Umbilical cord (tissue), 2 donors: ENCODE data around the gene DDX5. TPM values are rescaled to one million over a fixed set of nuclear protein-coding genes. Genes with fewer than 3 reads are reported as not detected.
"Not testable (repeated sequence)": the region's sequence is repeated elsewhere in the genome, so short reads cannot be mapped to it uniquely, and the experiment has no call there.

Source experiments
- DNase-seq: peaks from one replicate; pipeline ENCODE4 v3.0.0-alpha.2; 2015; ENCODE audit warnings: low spot score
- total RNA-seq: library from RNA; depleted of rRNA; stranded (reverse); fragments of >200 nt; gene quantifications from one replicate; pipeline ENCODE4 v1.2.3, GENCODE V29; 2014; ENCODE audit warnings: low replicate concordance; ENCODE audit not compliant: insufficient read depth

DDX5 gene
- total RNA-seq, 1 donor from 2014 or later, result 526 TPM

DNA sequence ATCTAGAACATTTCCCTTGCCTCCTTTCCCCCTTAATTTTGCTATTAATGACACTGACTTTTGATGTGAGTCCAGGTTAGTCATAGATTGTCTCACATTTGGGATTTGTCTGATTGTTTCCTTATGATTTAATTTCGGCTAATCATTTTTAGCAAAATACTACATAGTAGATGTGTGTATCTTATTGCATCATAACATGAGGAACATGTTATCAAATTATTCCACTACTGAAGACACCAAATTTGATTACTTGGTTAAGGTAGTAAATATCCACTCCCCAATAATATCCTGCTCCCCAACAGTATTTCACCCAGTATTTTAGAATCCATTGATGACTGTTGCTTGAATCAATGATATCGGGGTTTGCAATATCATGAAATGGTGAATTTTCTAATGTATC, 12.0 kb downstream of the DDX5 start:
- no peak for DNase-seq

DNA sequence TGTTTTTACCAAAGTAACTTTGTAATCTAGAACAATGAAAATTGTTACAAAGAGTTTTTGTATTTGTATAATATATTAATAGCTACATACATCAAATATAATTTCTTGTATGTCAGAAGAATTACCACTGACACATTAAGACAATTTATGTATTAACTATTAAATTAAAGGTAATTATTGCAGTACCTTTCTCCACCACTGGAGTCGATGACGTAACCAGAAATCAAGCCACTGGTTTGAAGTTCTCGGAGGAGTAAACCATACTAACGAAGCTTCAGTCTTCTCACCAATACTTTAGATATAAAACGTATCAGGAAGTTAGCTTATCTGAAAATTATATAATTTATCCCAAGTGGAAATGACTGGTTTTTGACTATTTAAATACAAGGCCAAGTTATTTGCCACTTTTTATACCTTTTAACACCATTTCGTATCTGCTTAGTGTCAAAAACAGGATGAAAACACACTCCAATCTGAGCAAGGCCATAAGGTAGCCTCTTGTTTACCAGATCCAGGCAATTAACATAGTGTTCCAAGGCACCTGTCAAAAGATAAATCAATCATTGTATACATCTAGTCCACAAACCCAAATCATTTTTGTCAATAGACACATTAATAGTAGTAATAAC, 13.5 kb downstream of the DDX5 start:
- DNase-seq, result no peak

- DNase-seq, result no peak
Observed at GRCh38 chr17:64491994-64492393, 14.1 kb downstream of the DDX5 start.

DNA sequence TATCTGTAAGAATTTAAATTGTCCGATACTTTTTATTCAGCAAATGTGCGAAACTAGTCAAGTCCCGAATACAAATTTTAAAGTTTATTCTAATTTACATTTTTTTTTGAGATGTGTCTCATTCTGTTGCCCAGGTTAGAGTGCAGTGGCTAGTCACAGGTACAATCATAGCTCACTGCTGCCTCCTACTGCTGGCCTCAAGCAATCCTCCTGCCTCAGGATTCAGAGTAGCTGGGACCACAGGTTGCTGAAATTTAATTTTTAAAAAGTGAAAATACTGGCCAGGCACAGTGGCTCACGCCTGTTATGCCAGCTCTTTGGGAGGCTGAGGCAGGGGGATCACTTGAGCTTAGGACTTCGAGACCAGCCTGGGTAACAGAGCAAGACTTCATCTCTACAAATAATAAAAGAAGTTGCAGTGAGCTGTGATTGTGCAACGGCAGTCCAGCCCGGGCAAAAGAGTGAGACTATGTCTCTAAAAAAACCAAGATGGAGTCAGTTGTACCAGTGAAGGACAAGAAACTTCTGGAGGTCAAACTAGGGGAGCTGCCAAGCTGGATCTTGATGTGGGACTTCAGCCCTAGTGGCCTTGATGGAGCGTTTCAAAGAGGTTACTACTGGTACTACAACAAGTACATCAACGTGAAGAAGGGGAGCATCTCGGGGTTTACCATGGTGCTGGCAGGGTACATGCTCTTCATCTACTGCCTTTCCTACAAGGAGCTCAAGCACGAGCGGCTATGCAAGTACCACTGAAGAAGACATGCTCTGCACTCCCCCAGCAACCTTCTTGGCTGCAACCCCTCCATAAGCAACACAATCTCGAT, 14.8 kb downstream of the DDX5 start:
- no peak for DNase-seq

DNA sequence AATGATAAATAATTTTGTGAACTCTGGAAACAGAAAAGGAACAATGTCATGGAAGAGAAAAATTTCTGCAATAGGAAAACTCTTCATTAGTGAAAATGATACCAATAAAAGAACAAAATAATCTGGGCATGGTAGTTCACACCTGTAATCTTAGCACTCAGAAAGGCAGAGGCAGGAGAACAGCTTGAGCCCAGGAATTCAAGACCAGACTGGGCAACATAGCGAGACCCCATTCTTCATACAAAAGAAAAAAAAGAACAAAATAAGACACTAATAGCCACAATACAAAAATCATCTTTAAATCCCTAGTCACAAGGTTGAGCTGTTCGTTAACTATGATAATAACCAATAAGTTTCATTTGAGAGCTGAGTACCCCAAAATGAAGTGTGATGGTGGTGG, 17.8 kb downstream of the DDX5 start:
- no peak for DNase-seq

DNA sequence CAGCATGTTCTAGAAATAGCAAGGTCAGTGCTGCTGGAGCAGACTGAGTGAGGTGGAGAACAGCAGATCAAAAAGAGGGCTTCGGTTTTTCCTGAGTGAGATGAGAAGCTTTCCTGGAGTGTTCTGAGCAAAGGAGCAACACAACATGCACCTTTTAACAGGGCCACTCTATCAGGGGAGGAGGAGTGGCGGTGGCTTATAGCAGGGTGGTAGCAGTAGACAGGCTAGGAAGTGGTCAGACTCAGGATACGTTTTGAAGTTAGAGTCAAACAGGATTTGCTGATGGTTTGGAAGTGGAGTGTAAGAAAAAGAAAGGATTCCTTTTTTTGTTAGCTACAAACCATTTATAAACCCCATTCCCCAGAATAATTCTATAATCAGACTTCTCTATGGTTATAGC, 21.7 kb downstream of the DDX5 start:
- no peak for DNase-seq

- DNase-seq, result no peak
Observed at GRCh38 chr17:64480951-64481350, 25.1 kb downstream of the DDX5 start.

DNA sequence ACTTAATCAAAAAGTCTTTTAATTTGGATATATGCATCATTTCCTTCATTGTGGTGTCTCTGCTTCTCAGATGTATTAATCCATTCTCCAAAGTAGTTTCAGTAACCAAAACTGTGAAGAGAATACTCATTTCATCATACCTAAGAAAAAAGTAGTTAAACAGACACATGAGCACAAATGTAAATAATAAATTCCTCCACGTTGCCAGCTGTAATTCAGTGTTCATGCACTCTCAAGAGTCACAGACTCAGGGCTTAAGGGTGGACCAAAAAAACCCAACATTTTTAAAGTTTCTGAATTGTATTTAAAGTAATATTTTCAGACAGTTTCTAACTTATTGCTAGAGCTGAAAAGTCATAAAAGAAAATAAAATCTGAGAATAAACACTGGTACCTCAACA, 28.2 kb downstream of the DDX5 start:
- DNase-seq, result no peak

GRCh38 chr17:64472564-64472963, 33.5 kb downstream of the DDX5 start:
- DNase-seq, result no peak

- no peak for DNase-seq
Observed at GRCh38 chr17:64471440-64471839, 34.6 kb downstream of the DDX5 start.

DNA sequence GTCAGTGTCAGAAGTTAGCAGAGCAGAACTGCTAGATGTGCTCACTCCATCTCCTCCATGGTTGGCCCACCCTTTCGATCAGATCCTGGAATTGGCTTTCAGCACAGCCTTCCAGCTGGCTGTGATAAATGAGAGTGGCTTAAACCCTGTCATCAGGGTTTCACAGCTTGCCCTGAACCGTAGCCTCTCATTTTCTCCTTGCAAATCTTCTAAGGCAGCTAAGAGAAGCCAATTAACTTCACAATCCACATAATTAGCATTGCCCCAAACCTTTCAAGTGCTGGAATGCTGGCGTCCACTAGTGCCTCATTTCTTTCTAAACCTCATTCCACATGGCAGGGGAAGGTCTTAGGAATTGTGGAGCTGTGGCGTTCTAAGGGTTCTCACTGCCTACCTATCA, 35.5 kb downstream of the DDX5 start:
- DNase-seq, result no peak

DNA sequence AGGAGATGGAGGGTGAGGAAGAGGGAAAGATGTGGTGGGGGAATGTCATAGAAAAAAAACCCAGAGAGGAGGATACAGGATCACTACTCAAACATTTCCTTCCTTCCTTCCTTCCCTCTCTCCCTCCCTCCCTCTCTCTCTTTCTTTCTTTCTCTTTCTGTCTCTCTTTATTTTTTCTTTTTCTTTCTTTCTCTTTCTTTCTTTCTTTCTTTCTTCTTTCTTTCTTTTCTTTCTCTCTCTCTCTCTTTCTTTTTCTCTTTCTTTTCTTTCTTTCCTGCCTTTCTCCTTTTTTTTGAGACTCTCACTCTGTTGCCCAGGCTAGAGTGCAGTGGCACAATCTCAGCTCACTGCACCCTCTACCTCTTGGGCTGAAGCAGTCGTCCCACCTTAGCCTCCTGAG, 39.3 kb downstream of the DDX5 start:
- not testable (repeated sequence) for DNase-seq

- DNase-seq, result no peak
Observed at GRCh38 chr17:64466019-64466735, 39.9 kb downstream of the DDX5 start.

- DNase-seq, result no peak
Observed at GRCh38 chr17:64461788-64462187, 44.3 kb downstream of the DDX5 start.

- DNase-seq, result no peak
Observed at GRCh38 chr17:64460955-64461354, 45.1 kb downstream of the DDX5 start.

DNA sequence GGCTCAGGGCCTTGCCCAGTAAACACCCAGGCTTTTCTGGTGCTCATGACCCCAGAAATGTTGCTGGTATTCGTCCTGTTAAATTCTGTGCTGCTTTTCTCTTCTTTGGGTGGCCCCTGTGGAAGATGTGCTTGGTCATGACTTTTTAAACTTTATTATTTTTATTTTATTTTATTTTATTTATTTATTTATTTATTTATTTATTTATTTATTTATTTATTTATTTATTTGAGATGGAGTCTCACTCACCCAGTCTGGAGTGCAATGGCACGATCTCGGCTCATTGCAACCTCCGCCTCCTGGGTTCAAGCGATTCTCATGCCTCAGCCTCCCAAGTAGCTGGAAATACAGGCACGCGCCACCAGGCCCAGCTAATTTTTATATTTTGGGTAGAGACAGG, 46.3 kb downstream of the DDX5 start:
- not testable (repeated sequence) for DNase-seq

DNA sequence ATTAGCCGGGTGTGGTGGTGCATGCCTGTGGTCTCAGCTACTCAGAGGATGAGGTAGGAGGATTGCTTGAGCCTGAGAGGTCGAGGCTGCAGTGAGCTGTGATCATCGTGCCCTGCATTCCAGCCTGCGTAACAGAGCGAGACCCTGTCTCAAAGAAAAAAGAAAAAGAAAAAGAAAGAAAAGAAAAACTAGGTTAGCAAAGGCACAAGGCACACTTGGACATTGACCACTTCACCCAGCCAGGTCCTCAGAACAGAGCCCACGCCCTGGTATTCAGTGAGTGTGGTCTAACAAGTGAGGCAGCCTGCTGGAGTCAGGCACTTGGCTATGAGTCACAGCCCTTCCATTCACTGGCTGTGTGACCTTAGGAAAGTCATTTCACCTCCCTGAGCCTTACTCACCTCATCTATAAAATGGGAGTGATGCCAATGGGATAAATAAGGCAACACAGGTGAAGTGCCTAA, 46.8 kb downstream of the DDX5 start:
- no peak for DNase-seq

GRCh38 chr17:64458756-64459155, 47.3 kb downstream of the DDX5 start:
- no peak for DNase-seq

GRCh38 chr17:64457156-64457555, 48.9 kb downstream of the DDX5 start:
- DNase-seq, result no peak

DNA sequence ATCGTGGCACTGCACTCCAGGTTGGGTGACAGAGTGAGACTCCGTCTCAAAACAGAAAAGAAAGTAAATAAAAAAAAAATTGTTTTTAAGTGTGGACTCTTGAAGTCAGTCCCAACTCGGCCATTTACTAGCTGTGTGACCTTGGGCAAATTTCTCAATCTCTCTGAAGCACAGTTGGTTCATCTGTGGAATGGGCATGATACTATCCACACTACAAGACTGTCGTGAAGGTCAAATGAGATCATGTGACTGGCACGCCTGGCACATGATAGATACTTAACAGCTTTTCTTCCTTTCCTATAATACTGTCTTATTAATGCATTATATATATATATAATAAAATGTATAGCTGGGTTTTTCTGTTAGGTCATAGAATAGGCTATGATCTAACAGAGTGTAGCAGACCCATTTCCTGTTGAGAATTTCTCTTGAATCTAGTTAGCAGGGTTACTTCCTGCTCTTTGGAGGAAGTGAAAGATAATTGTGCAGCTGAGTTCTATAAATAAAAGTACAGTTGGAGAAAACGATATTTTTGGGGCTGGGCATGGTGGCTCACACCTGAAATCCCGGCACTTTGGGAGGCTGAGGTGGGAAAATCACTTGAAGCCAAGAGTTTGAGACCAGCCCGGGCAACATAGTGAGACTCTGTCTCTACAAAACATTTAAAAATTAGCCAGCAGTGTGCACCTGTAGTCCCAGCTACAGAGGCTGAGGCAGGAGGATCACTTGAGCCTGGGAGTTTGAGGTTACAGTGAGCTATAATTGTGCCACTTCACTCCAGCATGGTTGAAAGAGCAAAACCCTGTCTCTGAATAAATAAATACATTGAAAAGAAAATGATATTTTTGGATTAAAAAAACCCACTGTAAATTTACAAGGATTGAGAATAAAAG, 49.9 kb downstream of the DDX5 start:
- peak; percentile 22 for DNase-seq

DNA sequence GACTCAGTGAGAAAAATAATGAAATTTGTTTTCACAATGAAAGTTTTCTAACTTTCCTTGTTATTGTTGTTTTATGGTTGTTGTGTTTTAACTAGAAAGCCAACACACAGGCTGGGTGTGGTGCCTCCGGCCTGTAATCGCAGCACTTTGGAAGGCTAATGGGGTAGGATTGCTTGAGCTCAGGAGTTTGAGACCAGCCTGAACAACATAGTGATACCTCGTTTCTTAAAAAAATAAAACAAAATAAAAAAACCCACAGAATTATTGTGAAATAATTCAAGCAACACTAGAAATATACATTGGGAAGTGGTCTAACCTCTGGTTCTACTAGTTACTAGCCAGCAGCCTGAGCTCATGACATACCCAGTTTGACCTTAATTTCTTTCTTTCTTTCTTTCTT, 56.5 kb downstream of the DDX5 start:
- no peak for DNase-seq
